ENCODE results near the gene C14orf132.

C14orf132 gene

DNA sequence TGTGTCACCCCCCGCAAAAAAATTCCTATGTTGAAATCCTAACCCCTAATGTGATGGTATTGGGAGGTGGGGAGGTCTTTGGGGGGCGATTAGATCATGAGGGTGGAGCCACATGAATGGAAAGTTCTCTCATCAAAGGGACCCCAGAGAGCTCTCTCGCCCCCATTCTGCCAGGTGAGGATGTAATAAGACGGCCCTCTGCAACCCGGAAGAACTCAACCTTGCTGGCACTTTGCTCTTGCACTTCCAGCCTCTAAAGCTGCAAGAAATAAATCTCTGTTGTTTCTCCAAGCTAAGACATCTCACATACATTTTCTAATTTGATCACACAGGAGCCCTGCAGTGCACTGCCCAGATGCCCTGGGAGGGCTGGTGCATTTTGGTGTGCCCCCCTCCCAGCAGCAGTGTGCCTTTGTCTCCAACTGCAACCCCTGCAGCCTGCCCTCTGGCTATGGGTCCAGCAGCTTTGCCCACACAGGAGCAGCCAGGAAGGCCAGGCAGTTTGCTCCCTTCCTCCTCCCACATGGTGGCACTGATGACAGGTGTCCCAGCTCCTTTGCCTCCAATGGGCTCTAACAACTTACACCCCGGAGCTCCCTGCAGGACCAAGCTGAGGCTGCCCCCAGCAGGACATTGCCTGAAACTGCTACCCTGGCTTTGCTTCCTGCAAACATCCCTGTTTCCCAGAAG is 59.3 kb downstream of the C14orf132 start:
- no peak for DNase-seq (ENCODE audit: low read depth in 2 of 2)

GRCh38 chr14:96098999-96099335 is 59.8 kb downstream of the C14orf132 start:
- no peak for DNase-seq (ENCODE audit: low read depth in 2 of 2)

GRCh38 chr14:96100161-96101064 is 61.3 kb downstream of the C14orf132 start:
- peak; percentile 34 to 55 for DNase-seq (ENCODE audit: low read depth in 2 of 2)

- no peak for DNase-seq (ENCODE audit: low read depth in 2 of 2)
These were observed 63.1 kb downstream of the C14orf132 start for GRCh38 chr14:96102081-96102856.

GRCh38 chr14:96103075-96103474 is 63.9 kb downstream of the C14orf132 start:
- DNase-seq (ENCODE audit: low read depth in 2 of 2), result no peak

DNA sequence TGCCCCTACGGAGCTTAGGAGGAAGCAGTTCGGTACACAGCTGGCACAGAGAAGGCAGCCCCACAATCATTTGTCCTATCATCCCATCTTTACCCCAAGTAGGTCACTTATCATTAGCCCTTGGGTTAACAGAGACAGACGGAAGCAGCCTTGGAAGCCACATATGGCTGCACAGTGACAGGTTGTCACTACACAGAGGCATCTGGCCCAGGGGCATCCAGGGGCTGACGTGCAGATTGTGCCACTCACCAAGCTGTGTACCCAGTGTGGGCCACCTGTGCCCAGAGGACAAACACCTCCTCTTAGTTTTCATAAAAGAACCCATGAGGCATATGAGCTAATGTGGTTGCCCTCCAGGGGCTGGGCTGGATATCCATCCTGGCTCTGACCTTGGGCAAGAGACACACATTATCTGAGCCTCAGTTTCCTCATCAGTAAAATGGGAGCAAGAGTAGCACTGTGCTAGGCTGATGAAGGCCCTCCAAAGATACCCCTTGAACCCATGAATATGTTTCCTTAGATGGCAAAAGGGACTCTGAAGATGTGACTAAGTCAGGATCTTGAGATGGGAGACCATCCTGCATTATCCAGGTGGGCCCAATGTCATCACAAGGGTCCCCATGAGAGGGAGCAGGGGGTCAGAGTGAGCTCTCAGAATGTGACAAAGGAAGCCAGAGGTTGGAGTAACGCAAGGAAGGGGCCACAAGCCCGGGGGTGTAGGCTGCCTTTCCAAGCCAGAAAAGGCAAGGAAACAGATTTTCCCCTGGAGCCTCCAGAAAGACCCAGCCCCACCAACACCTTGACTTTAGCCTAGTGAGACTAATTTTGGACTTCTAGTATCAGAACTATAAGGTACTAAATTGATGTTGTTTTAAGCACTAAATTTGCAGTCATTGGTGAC is 64.6 kb downstream of the C14orf132 start:
- DNase-seq (ENCODE audit: low read depth in 2 of 2), result no peak

DNA sequence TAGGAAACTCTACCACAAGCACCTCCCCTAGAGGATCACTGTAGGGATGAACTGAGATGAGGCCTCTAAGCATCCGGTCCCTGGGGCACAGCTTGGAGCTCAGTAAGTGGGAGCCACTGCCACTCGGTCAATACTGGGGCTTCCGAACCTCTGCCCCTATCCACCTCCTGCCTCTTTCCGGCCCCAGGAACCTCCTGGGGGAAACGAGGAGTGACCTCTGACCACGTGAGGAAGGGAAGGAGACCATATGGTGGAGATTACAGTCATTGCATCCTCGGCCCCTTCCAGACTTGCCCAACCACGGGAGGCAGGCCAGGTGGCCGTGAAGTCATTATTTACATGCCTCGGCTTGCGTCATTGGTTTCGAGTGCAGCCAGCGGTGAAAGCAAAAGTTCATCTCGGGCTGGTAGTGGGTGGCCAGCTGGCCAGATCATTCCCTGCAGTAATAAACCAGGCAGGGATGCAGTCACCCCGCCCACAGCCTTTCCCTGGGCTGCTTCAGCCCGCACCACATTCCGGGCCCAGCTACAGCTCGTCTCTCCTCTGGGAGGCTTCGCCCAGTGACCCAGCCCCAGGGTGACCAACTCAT is 65.4 kb downstream of the C14orf132 start:
- DNase-seq (ENCODE audit: low read depth in 2 of 2), result no peak

- DNase-seq (ENCODE audit: low read depth in 2 of 2), result no peak
These were observed 66.1 kb downstream of the C14orf132 start for GRCh38 chr14:96105089-96105925.

- DNase-seq (ENCODE audit: low read depth in 2 of 2), result no peak
These were observed 66.8 kb downstream of the C14orf132 start for GRCh38 chr14:96105926-96106441.

DNA sequence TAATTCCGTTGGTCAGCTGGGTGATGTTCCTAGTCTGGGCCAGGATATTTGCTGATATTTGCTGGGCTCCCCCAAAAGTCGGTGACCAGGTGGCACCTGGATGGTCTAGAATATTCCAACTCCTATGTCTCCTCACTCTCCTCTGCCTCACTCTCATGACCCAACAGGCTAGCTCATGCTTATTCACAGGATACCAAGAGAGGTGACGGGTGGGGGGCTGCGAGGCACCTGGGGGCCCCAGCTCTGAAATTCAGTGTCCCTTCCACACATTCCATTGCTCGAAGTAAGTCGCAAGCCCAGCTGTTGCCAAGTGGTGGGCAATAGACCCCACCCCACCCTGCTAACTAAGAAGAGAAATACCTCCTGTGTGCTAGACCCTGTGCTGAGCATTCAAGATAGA is 67.7 kb downstream of the C14orf132 start:
- DNase-seq (ENCODE audit: low read depth in 2 of 2), result no peak

GRCh38 chr14:96108061-96108795 is 69.1 kb downstream of the C14orf132 start:
- no peak for DNase-seq (ENCODE audit: low read depth in 2 of 2)

- DNase-seq (ENCODE audit: low read depth in 2 of 2), result no peak
These were observed 69.7 kb downstream of the C14orf132 start for GRCh38 chr14:96108911-96109310.

GRCh38 chr14:96109596-96110355 is 70.6 kb downstream of the C14orf132 start:
- no peak for DNase-seq (ENCODE audit: low read depth in 2 of 2)

DNA sequence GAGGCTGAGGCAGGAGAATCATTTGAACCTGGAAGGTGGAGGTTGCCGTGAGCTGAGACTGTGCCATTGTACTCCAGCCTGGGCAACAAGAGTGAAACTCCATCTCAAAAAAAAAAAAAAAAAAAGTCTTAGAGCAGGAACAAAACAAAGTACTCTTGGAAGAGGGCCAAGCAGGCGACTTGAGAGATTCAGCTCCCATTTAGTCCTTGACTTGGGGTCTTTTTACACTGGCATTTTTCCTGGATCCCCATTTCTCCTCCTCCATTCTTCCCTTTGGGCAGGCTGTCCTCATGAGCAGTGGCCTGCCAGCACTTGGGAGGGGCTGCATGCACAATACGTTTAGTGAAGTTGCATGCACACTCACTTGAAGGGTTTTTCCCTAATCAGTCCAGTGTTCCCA is 72.9 kb downstream of the C14orf132 start:
- DNase-seq (ENCODE audit: low read depth in 2 of 2), result no peak

- DNase-seq (ENCODE audit: low read depth in 2 of 2), result no peak
These were observed 74.8 kb downstream of the C14orf132 start for GRCh38 chr14:96114002-96114401.

GRCh38 chr14:96117101-96117897 is 78.1 kb downstream of the C14orf132 start:
- no peak for DNase-seq (ENCODE audit: low read depth in 2 of 2)

GRCh38 chr14:96117960-96118359 is 78.8 kb downstream of the C14orf132 start:
- no peak for DNase-seq (ENCODE audit: low read depth in 2 of 2)

DNA sequence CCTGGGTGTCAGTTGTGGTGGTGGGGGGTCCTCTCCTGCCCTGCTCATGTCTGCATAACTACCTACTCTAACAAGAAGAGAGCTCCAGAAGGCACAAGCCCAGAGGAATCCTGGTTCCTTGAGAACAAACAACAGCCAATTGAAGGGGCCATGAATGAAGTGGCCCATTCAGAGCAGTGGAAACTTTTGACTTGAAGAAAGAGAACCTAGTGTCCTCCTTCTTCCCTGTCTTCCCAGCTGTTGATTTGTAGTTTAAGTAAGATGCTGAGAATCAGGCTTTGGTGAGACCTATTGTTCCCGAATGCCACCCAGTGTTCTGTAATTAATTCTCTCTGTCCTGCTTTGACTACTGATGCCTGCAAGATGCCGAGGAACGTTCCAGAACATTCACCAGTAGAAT is 79.2 kb downstream of the C14orf132 start:
- no peak for DNase-seq (ENCODE audit: low read depth in 2 of 2)
